Gastrocnemius medialis (tissue), 4 donors: ENCODE data around the gene CCDC9B. TPM values are rescaled to one million over a fixed set of nuclear protein-coding genes. Genes with fewer than 3 reads are reported as not detected.
A peak's percentile ranks its signal among the peaks of the same experiment; 100 is the strongest.

Experiments used
- ATAC-seq, 2 donors: fragments of 150-250 bp; one replicate each; pipeline ENCODE4 v1.9.1; 2016
- DNase-seq, 2 donors: peaks; one replicate each; pipeline ENCODE4 v3.0.0-alpha.2; 2019
- H3K27ac ChIP-seq, 4 donors: fragments of 200-600 bp; sonication (generic); 1 replicate in 1 of 4; 2 replicates in 3 of 4; pipeline ENCODE4 v1.5.1; 2016 to 2018; ENCODE audit warnings: mild to moderate bottlenecking in 2 of 4, moderate library complexity in 1 of 4
- H3K27me3 ChIP-seq, 3 donors: fragments of 200-600 bp; sonication (generic) in 2 of 3; 1 replicate in 1 of 3; 2 replicates in 2 of 3; pipeline versions ENCODE4 v1.5.1 to v1.6.0; 2016 to 2019; ENCODE audit warnings: mild to moderate bottlenecking in 1 of 3, moderate library complexity in 1 of 3
- H3K36me3 ChIP-seq, 2 donors: fragments of 200-600 bp; sonication (generic) in 1 of 2; one replicate each; pipeline ENCODE4 v1.5.1; 2017 to 2018
- H3K4me1 ChIP-seq, 2 donors: fragments of 200-600 bp; sonication (generic) in 1 of 2; one replicate each; pipeline ENCODE4 v1.5.1; 2016 to 2017; ENCODE audit warnings: mild to moderate bottlenecking in 2 of 2
- H3K4me3 ChIP-seq, 4 donors: fragments of 200-600 bp; sonication (generic) in 3 of 4; 1 replicate in 1 of 4; 2 replicates in 3 of 4; pipeline ENCODE4 v1.5.1; 2016 to 2019; ENCODE audit warnings: mild to moderate bottlenecking in 2 of 4
- H3K9me3 ChIP-seq, 3 donors: fragments of 200-600 bp; sonication (generic) in 2 of 3; 1 replicate in 1 of 3; 2 replicates in 2 of 3; pipeline ENCODE4 v1.5.1; 2016 to 2019
- POLR2A ChIP-seq, 2 donors: fragments of 450-650 bp; IDR thresholded peaks; one replicate each; pipeline ENCODE4 v1.6.1; 2017; ENCODE audit warnings: antibody characterized with exemption in 2 of 2, mild to moderate bottlenecking in 2 of 2, moderate library complexity in 2 of 2
- in situ Hi-C, 4 donors: fragments of 200-750 bp; cut with MboI; loops; one replicate each; pipeline versions ENCODE4 v1.15.0 to v1.8.0; 2017; ENCODE audit warnings: low sequenced_read_pairs in 4 of 4
- intact Hi-C: fragments of 100-400 bp; cut with DNase I; formaldehyde crosslinking; loops from one replicate; pipeline ENCODE4 v1.15.1; 2023; ENCODE audit warnings: low total_unique reads
- total RNA-seq, 4 donors: library from RNA; depleted of rRNA; stranded (reverse); fragments of >200 nt; gene quantifications; one replicate each; pipeline versions ENCODE4 v1.1.0 to v1.2.3, GENCODE V29; 2016
- TF ChIP-seq, protein P1 (sequence below), 5 experiments: fragments of 450-650 bp in 3 of 5; fragments of 200-600 bp in 2 of 5; sonication (generic) in 2 of 5; IDR thresholded peaks in 4 of 5; conservative IDR thresholded peaks in 1 of 5; 1 replicate in 4 of 5; 2 replicates in 1 of 5; pipeline ENCODE4 v1.5.1; 2016 to 2019; ENCODE audit warnings: antibody characterized with exemption in 5 of 5, mild to moderate bottlenecking in 3 of 5, moderate library complexity in 3 of 5

CCDC9B gene
- total RNA-seq, 4 donors from 2014 or later = 14.4 to 55.1 (median 20.5) TPM

DNA sequence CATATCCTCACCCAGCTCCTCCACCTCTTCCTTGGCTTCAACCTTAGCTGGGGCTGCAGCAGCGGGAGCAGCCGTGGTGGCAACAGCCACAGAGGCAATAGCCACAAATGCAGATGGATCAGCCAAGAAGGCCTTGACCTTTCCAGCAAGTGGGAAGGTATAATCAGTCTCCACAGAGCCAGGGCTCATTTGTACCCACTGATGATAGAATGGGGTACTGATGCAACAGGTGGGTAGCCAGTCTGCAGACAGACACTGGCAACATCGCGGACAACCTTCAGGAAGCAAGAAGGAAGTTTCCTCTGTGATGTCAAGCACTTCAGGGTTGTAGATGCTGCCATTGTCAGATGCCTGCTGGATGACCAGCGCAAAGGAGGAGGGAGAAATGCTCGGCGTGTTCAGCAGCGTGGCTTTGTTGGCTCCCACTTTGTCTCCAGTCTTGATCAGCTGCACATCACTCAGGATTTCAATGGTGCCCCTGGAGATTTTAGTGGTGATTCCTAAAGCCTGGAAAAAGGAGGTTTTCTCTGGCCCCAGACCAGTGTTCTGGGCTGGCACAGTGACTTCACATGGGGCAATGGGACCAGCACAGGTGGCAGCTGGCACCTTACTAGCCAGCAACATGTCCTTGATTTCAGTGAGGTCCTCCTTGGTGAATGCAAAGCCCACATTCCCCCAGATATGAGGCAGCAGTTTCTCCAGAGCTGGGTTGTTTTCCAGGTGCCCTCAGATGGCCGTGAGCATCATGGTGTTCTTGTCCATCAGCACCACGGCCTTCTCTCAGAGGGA lies 28.2 kb downstream of the CCDC9B start:
- H3K27ac ChIP-seq = no peak overlapping the region
- ATAC-seq = no peak
- TF ChIP-seq, protein P1, sequence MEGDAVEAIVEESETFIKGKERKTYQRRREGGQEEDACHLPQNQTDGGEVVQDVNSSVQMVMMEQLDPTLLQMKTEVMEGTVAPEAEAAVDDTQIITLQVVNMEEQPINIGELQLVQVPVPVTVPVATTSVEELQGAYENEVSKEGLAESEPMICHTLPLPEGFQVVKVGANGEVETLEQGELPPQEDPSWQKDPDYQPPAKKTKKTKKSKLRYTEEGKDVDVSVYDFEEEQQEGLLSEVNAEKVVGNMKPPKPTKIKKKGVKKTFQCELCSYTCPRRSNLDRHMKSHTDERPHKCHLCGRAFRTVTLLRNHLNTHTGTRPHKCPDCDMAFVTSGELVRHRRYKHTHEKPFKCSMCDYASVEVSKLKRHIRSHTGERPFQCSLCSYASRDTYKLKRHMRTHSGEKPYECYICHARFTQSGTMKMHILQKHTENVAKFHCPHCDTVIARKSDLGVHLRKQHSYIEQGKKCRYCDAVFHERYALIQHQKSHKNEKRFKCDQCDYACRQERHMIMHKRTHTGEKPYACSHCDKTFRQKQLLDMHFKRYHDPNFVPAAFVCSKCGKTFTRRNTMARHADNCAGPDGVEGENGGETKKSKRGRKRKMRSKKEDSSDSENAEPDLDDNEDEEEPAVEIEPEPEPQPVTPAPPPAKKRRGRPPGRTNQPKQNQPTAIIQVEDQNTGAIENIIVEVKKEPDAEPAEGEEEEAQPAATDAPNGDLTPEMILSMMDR (IDR thresholded peaks at IDR 0.05 in 4 of 5, conservative IDR thresholded peaks at IDR 0.05 in 1 of 5) = no peak
- TF ChIP-seq POLR2A (IDR thresholded peaks at IDR 0.05) = no peak
- peaks cover 0 to 8% of the 10 kb centered on the region in 2 donors for H3K4me1 ChIP-seq
- no peaks in the 10 kb centered on the region for H3K27me3 ChIP-seq
- H3K9me3 ChIP-seq = no peaks in the 10 kb centered on the region
- H3K4me3 ChIP-seq = no peak overlapping the region
- in situ Hi-C loops = loop anchor here in 2 of 4 donors (10.0 kb wide), 1 partner anchor 112 kb away; no protein-coding TSS in a partner anchor
- no peaks in the 10 kb centered on the region for H3K36me3 ChIP-seq
- no peak for DNase-seq
- intact Hi-C loops = no loop called here

DNA sequence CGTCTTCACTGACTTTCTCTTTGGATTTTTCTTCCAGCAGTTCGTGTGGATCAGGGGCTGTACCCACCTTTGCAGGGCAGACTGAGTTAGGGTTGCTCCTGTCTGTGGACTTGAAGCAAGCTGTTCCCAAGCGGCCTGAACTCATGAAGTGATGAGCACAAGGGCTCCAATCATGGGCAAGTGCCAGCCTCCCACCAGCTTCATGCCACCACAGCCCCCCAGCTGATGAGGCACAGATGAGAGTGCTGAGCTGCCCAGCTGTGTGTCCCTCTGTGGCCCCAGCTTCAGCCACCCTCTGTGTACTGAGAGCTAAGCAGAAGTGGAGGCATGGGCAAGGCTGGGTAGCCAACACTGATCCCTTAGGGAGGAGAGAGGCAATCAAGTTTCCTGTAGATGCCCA lies 29.7 kb downstream of the CCDC9B start:
- Histone ChIP-seq H3K27me3 (no peaks in the 10 kb centered on the region), H3K4me3 (no peak overlapping the region), H3K36me3 (no peaks in the 10 kb centered on the region), H3K9me3 (no peaks in the 10 kb centered on the region), H3K4me1 (peaks cover 0 to 8% of the 10 kb centered on the region in 2 donors), H3K27ac (no peak overlapping the region)
- DNase-seq (no peak), ATAC-seq (no peak)
- in situ Hi-C loops = loop anchor here in 2 of 4 donors (10.0 kb wide), 1 partner anchor 114 kb away; no protein-coding TSS in a partner anchor
- intact Hi-C loops = loop anchor here (1.0 kb wide), 1 partner anchor 32 kb away; no protein-coding TSS in a partner anchor
- TF ChIP-seq, protein P1 (IDR thresholded peaks at IDR 0.05 in 4 of 5, conservative IDR thresholded peaks at IDR 0.05 in 1 of 5) = no peak
- no peak for TF ChIP-seq POLR2A (IDR thresholded peaks at IDR 0.05)

DNA sequence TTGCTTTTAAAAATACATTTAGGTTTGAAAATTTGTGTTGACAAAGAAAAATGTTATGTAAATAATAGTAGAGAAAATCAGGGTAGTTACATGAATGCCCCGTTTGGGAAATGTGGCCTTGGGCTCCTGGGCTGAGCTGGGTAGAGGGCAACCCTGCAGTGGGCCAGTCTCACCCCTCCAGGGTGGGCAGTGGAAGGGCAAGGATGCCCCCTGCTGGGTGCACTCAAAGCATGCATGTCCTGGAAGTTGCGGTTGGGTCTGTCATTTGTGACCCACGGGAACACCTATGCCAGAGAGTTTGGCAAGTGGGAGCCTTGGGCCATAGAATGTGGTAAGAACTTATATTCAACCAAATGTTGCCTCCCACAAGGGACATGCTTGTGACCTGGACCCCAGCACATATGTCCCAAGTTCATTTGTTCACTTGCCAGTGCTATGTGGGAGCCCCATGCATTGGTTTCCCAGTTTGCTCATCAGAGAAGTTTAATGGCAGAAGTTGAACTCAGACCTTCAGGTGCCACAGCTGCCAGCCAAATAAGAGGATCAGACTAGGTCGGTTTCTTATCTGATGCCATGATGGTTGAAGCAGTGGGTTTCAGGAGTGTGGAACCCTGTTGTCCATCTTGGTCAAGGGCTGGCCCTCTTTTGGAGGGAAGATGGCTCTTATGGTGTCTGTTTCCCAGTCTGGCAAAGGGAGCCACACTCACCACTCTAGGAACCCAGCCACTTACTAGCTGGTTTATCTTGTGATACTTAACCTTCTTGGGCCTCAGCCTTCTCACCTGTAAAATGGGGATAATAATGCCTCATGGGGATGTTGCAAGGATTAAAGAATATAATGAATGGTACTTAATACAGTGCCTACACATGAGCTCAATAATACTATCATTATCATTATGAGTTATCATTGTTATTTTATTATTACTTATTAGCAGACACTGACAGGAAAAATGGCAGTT lies 30.5 kb downstream of the CCDC9B start:
- peak in 1 of 2 donors; percentile 47 for ATAC-seq
- intact Hi-C loops = loop anchor here (1.0 kb wide), 1 partner anchor 31 kb away; no protein-coding TSS in a partner anchor

DNA sequence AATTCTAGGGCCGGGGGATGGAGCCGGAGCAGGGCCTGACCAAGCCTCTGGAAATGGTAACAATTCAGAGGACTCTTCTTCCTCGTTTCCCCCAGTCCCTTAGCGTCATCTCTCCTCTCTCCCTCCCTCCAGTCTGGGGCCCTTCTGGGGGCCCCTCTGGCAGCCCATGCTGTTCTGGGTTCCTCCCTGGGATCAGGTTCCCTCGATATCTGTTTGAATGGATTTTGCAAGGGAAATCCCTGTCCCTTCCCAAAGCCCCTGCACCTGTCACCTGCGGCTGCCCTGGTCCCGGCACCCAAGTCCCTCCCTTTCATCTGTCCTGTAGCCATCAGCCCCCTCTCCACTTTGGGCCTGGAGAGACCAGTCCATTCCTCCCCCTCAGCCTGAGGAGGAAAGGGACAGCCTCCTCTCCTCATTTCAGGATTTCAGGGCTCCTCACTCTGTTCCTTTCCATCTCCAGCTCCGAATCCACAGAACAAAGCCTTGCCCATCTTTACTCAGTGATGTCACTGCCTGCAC lies 31.3 kb downstream of the CCDC9B start:
- peaks cover 0 to 5% of the 10 kb centered on the region in 2 donors for H3K4me1 ChIP-seq
- no peaks in the 10 kb centered on the region for H3K36me3 ChIP-seq
- intact Hi-C loops = no loop called here
- H3K9me3 ChIP-seq = no peaks in the 10 kb centered on the region
- H3K27ac ChIP-seq = no peak overlapping the region
- no peaks in the 10 kb centered on the region for H3K27me3 ChIP-seq
- in situ Hi-C loops = no loop called here
- H3K4me3 ChIP-seq = no peak overlapping the region
- DNase-seq (no peak), ATAC-seq (no peak)
- TF ChIP-seq POLR2A (IDR thresholded peaks at IDR 0.05) = no peak
- TF ChIP-seq, protein P1 (IDR thresholded peaks at IDR 0.05 in 4 of 5, conservative IDR thresholded peaks at IDR 0.05 in 1 of 5) = no peak

More for the DNA sequence above, 30.5 kb downstream of the CCDC9B start:
- Histone ChIP-seq H3K27me3 (no peaks in the 10 kb centered on the region), H3K4me1 (peaks cover 0 to 8% of the 10 kb centered on the region in 2 donors), H3K9me3 (no peaks in the 10 kb centered on the region), H3K36me3 (no peaks in the 10 kb centered on the region), H3K4me3 (no peak overlapping the region), H3K27ac (no peak overlapping the region)
- in situ Hi-C loops = loop anchor here in 2 of 4 donors (10.0 kb wide), 1 partner anchor 115 kb away; no protein-coding TSS in a partner anchor
- no peak for DNase-seq
- TF ChIP-seq, protein P1 (IDR thresholded peaks at IDR 0.05 in 4 of 5, conservative IDR thresholded peaks at IDR 0.05 in 1 of 5) = peak; percentile 11 to 65 (median 57)
- no peak for TF ChIP-seq POLR2A (IDR thresholded peaks at IDR 0.05)
